ENCODE data around the gene TSPAN4.

GRCh38 chr11:852762-853161, 10.1 kb downstream of the TSPAN4 start:
- TF ChIP-seq POLR2A (IDR thresholded peaks at IDR 0.05; ENCODE audit: low read length) (no peak), GATA1 (IDR thresholded peaks at IDR 0.05; ENCODE audit: low read depth, low read length) (no peak)
